PFSK-1 (cell line): ENCODE results near the gene MEP1A.

Source experiments
- REST ChIP-seq, 2 experiments: IDR thresholded peaks; 2 replicates each; pipeline versions ENCODE4 v1.6.1 to v1.8.0; 2011 to 2012; ENCODE audit warnings: low read depth in 2 of 2, low read length in 2 of 2, control low read depth in 1 of 2, inconsistent platforms in 1 of 2, mild to moderate bottlenecking in 1 of 2, moderate library complexity in 1 of 2; ENCODE audit not compliant: insufficient read depth in 1 of 2
- SIN3A ChIP-seq: IDR thresholded peaks from 2 replicates; pipeline ENCODE4 v1.6.1; 2012; ENCODE audit warnings: mild to moderate bottlenecking, low read length, moderate library complexity, borderline replicate concordance; ENCODE audit not compliant: insufficient read depth

- TF ChIP-seq SIN3A (no peak), REST (IDR thresholded peaks at IDR 0.05; ENCODE audit: insufficient read depth in 1 of 2, low read depth in 2 of 2, low read length in 2 of 2) (no peak)
Measured at GRCh38 chr6:46888578-46888977, 95.4 kb downstream of the MEP1A start.
